Measurements from ENCODE around the gene STXBP6. TPM values are rescaled to one million over a fixed set of nuclear protein-coding genes. Genes with fewer than 3 reads are reported as not detected.

The STXBP6 gene
- total RNA-seq, 2 experiments from 2014 or later: not detected

DNA sequence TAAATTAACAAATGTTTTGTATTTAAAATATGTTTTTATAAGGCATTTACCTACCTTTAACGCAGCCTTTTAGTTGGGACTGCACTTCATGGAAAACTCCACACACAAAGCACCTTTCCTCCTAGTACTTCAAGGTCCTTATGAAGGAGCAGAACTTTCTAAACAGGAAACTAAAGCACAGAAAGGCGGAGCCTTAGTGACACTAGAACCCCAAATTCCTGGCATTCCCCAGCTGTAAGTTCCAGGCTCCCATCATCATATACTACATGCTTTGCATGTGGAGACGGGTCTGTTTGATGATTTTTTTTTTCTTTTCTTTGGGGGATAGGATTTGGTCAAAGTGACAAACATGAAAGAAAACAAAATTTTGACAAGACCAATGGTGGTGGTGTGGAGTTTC, 39.5 kb downstream of the STXBP6 start:
- no peaks in the 10 kb centered on the region for H3K9me3 Mint-ChIP-seq
- peaks cover 17% of the 10 kb centered on the region for H3K27me3 Mint-ChIP-seq
- ATAC-seq (ENCODE audit: poor library complexity) (no peak), DNase-seq (no peak)
- H3K27ac Mint-ChIP-seq: no peak overlapping the region
- intact Hi-C loops (cut with DNase I, micrococcal nuclease): no loop called here
- TF ChIP-seq, protein P1, sequence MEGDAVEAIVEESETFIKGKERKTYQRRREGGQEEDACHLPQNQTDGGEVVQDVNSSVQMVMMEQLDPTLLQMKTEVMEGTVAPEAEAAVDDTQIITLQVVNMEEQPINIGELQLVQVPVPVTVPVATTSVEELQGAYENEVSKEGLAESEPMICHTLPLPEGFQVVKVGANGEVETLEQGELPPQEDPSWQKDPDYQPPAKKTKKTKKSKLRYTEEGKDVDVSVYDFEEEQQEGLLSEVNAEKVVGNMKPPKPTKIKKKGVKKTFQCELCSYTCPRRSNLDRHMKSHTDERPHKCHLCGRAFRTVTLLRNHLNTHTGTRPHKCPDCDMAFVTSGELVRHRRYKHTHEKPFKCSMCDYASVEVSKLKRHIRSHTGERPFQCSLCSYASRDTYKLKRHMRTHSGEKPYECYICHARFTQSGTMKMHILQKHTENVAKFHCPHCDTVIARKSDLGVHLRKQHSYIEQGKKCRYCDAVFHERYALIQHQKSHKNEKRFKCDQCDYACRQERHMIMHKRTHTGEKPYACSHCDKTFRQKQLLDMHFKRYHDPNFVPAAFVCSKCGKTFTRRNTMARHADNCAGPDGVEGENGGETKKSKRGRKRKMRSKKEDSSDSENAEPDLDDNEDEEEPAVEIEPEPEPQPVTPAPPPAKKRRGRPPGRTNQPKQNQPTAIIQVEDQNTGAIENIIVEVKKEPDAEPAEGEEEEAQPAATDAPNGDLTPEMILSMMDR (IDR thresholded peaks at IDR 0.05): no peak
- Histone ChIP-seq H3K27ac (ENCODE audit: low read depth in 1 of 2, low read length in 2 of 2) (no peak overlapping the region), H3K4me1 (ENCODE audit: insufficient read depth, low read length) (no peaks in the 10 kb centered on the region), H3K27me3 (ENCODE audit: control insufficient read depth in 1 of 2, insufficient read depth in 2 of 2, low read length in 2 of 2) (peaks cover 4 to 12% of the 10 kb centered on the region in 2 experiments), H3K4me3 (ENCODE audit: low read length) (no peak overlapping the region), H3K9me3 (ENCODE audit: control insufficient read depth in 1 of 2, insufficient read depth in 1 of 2, low read length in 2 of 2) (no peaks in the 10 kb centered on the region), H3K36me3 (ENCODE audit: insufficient read depth, low read length) (no peaks in the 10 kb centered on the region)
- ChIA-PET POLR2A (no interaction called here), CTCF (no interaction called here)
- H3K4me3 Mint-ChIP-seq: no peak overlapping the region
- H3K36me3 Mint-ChIP-seq (ENCODE audit: low read depth): no peaks in the 10 kb centered on the region
- no peaks in the 10 kb centered on the region for H3K4me1 Mint-ChIP-seq (ENCODE audit: low read depth)

DNA sequence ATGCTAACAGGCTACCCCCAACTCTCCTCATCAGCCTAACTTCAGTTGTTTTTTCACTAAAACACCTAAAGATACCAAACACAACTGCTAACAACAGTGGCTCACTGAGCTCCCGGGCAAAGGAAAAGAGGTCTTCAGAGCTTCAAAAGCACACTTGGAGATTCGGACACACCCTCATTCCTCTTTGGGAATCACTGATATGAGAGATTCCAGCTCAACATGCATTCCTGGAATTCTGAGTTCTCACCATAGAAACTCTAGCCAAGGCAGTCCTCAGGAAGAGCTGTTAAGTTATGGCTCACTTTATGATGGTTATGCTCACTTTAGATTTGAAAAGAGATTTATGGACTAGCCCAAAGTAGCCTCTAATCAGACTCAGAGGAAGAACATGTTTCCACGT, 40.1 kb downstream of the STXBP6 start:
- POLR2A ChIA-PET: no interaction called here
- intact Hi-C loops (cut with DNase I, micrococcal nuclease): no loop called here
- no peaks in the 10 kb centered on the region for H3K4me1 ChIP-seq (ENCODE audit: insufficient read depth, low read length)
- no peaks in the 10 kb centered on the region for H3K36me3 Mint-ChIP-seq (ENCODE audit: low read depth)
- H3K4me3 Mint-ChIP-seq: no peak overlapping the region
- CTCF ChIA-PET: no interaction called here
- no peak overlapping the region for H3K27ac Mint-ChIP-seq
- TF ChIP-seq, protein P1 (IDR thresholded peaks at IDR 0.05): no peak
- H3K4me3 ChIP-seq (ENCODE audit: low read length): no peak overlapping the region
- no peak for ATAC-seq (ENCODE audit: poor library complexity)
- no peaks in the 10 kb centered on the region for H3K4me1 Mint-ChIP-seq (ENCODE audit: low read depth)
- no peaks in the 10 kb centered on the region for H3K9me3 ChIP-seq (ENCODE audit: control insufficient read depth in 1 of 2, insufficient read depth in 1 of 2, low read length in 2 of 2)
- DNase-seq: no peak
- peaks cover 4 to 12% of the 10 kb centered on the region in 2 experiments for H3K27me3 ChIP-seq (ENCODE audit: control insufficient read depth in 1 of 2, insufficient read depth in 2 of 2, low read length in 2 of 2)
- no peak overlapping the region for H3K27ac ChIP-seq (ENCODE audit: low read depth in 1 of 2, low read length in 2 of 2)
- H3K27me3 Mint-ChIP-seq: peaks cover 17% of the 10 kb centered on the region
- no peaks in the 10 kb centered on the region for H3K36me3 ChIP-seq (ENCODE audit: insufficient read depth, low read length)
- no peaks in the 10 kb centered on the region for H3K9me3 Mint-ChIP-seq

DNA sequence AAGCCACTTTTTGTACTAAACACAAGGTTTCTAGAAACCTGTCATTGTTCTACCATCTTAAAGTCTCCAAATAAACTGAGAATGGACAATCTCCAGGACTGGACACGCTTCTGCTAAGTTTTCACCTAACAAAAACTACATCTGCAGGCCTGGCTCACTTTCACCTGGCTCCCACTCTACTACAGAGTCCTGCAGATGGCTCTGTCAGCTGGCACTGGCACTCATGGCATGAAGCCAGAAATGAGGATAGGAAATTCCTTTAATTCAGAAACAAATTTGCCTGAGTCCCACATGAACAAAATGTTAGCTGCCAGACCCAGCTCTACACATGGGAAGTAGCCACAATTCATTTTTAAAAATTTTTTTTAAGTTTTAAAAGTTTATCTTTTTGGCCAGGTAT, 42.1 kb downstream of the STXBP6 start:
- H3K27me3 Mint-ChIP-seq: peaks cover 17% of the 10 kb centered on the region
- ChIA-PET POLR2A (no interaction called here), CTCF (no interaction called here)
- no peaks in the 10 kb centered on the region for H3K36me3 Mint-ChIP-seq (ENCODE audit: low read depth)
- H3K36me3 ChIP-seq (ENCODE audit: insufficient read depth, low read length): no peaks in the 10 kb centered on the region
- no peaks in the 10 kb centered on the region for H3K9me3 ChIP-seq (ENCODE audit: control insufficient read depth in 1 of 2, insufficient read depth in 1 of 2, low read length in 2 of 2)
- TF ChIP-seq, protein P1 (IDR thresholded peaks at IDR 0.05): no peak
- no peaks in the 10 kb centered on the region for H3K4me1 Mint-ChIP-seq (ENCODE audit: low read depth)
- no peak for DNase-seq
- no peak overlapping the region for H3K4me3 Mint-ChIP-seq
- H3K27me3 ChIP-seq (ENCODE audit: control insufficient read depth in 1 of 2, insufficient read depth in 2 of 2, low read length in 2 of 2): peaks cover 4 to 12% of the 10 kb centered on the region in 2 experiments
- intact Hi-C loops (cut with DNase I, micrococcal nuclease): no loop called here
- H3K4me1 ChIP-seq (ENCODE audit: insufficient read depth, low read length): no peaks in the 10 kb centered on the region
- no peak for ATAC-seq (ENCODE audit: poor library complexity)
- no peak overlapping the region for H3K4me3 ChIP-seq (ENCODE audit: low read length)
- H3K27ac Mint-ChIP-seq: no peak overlapping the region
- H3K9me3 Mint-ChIP-seq: no peaks in the 10 kb centered on the region
- H3K27ac ChIP-seq (ENCODE audit: low read depth in 1 of 2, low read length in 2 of 2): no peak overlapping the region

All from CD4-positive, alpha-beta T cell (primary cell).